ENCODE measurements around the gene CRIP2.

CRIP2 gene

GRCh38 chr14:105484069-105484996 is 9.7 kb downstream of the CRIP2 start:
- H3K4me3 ChIP-seq (ENCODE audit: low read depth, low read length) = no peak overlapping the region
- no peak for DNase-seq (ENCODE audit: low read depth)

GRCh38 chr14:105484997-105485393 is 10.4 kb downstream of the CRIP2 start:
- no peak for DNase-seq (ENCODE audit: low read depth)
- no peak overlapping the region for H3K4me3 ChIP-seq (ENCODE audit: low read depth, low read length)

- H3K4me3 ChIP-seq (ENCODE audit: low read depth, low read length) = no peak overlapping the region
- DNase-seq (ENCODE audit: low read depth) = no peak
These were observed 11.1 kb downstream of the CRIP2 start for GRCh38 chr14:105485739-105486162.

GRCh38 chr14:105486163-105486973 is 11.7 kb downstream of the CRIP2 start, which contains the start of gene CRIP1:
Gene CRIP1 (plus strand): TSS chr14:105486886. CDS start chr14:105487260, 374 bp downstream.
- peak within 1 kb of the TSS; percentile 26 for H3K4me3 ChIP-seq (ENCODE audit: low read depth, low read length)
- no peak for DNase-seq (ENCODE audit: low read depth)

- no peak for DNase-seq (ENCODE audit: low read depth)
- peak overlapping the region; percentile 26 for H3K4me3 ChIP-seq (ENCODE audit: low read depth, low read length)
These were observed 12.4 kb downstream of the CRIP2 start for GRCh38 chr14:105486974-105487448.

DNA sequence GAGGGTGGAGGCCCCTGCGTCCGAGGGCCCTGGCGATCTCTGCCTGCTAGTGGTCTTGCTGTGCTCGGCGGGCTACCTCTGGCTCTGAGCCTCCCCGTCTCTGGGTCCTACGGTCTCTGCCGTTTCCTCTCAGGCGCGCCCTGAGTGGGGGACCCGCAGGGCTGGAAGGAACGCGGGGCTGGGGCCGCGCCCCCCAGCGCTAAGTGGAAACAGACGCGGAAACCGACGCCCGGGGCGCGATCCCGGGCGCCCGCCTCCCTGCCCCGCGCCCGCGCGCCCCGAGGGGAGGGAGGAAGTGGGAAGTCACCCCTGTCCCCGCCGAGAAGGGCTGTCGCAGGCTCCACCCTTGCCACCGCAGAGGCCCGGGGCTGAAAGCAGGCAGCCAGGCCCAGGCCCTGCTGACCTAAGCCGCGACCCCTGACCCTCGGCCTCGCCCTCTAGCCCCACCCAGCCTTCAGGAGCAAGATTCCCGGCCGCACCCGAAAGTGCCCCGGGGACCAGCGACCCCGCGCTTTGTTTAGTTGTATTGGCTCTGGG is 12.9 kb downstream of the CRIP2 start:
- H3K4me3 ChIP-seq (ENCODE audit: low read depth, low read length) = peak overlapping the region; percentile 26
- DNase-seq (ENCODE audit: low read depth) = no peak

- no peak for DNase-seq (ENCODE audit: low read depth)
- H3K4me3 ChIP-seq (ENCODE audit: low read depth, low read length) = no peak overlapping the region
These were observed 13.6 kb downstream of the CRIP2 start for GRCh38 chr14:105487986-105488777.

DNA sequence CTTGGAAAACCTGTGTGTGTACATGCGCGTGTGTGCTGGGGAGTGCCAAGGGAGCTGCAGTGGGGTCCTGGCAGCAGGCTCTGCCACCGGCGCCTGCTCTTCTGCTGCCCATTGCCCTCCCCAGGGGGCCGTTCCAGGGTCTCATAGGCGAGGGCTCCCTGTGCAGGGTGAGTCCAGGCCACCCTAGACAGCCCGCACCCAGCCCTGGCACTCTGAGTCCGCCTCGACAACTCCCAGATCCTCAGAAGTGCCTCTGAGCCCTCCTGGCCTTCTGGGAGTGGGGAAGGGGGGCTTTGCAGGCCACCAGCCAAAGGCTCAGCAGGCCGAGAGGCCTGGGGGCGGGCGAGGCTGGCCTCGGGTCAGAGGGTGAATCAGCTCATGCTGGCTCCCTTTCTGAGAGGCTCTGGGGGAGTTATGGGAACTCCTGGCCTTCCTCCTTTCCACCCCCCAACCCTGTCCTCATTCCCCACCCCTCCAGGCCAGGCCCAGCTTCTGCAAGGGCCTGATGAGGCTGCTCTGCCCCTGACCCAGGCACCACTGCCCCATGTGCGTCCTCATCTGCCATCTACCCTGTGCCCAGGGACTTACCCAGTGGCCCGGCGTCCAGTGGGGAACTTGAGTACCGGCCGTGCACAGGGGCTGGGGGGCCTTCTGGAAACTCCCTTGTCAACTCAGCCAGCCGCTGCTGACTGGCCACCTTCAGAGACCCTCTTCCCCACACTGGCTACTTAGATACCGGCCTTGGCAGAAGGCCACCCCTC is 14.3 kb downstream of the CRIP2 start:
- H3K4me3 ChIP-seq (ENCODE audit: low read depth, low read length) = no peak overlapping the region
- no peak for DNase-seq (ENCODE audit: low read depth)

DNA sequence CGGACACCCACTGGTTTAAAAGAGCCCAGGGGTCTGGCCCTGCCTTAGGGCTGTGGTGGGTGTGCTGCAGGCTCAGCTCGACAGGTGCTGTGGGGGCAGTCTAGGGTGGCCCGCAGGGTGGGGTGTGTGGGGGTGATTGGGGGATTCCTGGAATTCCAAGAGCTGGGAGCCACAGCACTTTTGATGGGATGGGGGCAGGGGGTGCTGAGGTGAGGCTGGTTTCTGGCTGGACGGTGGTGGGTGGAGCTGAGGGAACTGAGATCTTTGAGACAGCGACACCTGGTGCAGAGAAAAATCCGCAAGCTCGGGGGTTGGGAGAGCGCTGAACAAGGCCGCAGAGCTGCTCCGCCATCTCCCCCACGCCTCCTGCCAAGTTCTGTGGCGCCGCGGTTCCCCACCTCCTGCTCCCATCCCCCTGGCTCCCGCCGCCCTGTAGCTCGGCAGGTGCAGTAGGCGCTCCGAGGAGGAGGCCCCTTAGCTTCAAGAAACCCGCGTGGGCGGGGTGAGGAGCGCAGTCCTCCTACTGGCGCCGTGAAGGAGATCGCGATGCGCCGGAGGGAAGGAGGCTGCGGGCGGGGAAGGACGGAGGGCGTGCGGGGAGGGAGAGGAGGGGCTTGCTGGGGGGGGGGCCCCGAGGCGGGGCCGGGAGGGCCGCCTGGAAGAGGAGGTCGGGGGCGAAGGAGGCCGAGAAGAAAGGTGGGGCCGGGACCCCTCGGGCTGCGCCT is 15.1 kb downstream of the CRIP2 start:
- DNase-seq (ENCODE audit: low read depth) = peak; percentile 43
- peak overlapping the region; percentile 68 for H3K4me3 ChIP-seq (ENCODE audit: low read depth, low read length)

DNA sequence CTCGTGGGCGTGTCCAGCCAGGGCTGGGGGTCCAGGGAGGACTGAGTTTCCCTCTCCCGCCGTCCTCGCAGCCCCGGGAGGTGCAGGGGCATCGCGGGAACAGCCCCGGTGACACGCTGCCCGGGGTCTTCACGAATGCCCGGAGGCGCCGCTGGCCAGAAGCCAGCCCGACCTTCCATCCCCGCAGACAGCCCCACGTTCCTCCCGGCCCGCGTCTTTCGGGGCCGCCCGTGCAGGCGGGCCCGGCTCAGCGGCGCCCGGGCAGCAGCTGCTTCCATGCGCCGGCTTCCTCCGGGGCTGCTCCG is 15.6 kb downstream of the CRIP2 start:
- no peak for DNase-seq (ENCODE audit: low read depth)
- peak overlapping the region; percentile 68 for H3K4me3 ChIP-seq (ENCODE audit: low read depth, low read length)

GRCh38 chr14:105490572-105491365 is 16.1 kb downstream of the CRIP2 start, which contains the start of gene TEDC1:
Gene TEDC1 (plus strand): TSS chr14:105491246. CDS start chr14:105491376, 130 bp downstream.
- H3K4me3 ChIP-seq (ENCODE audit: low read depth, low read length) = peak within 1 kb of the TSS; percentile 68
- DNase-seq (ENCODE audit: low read depth) = peak; percentile 100

- peak overlapping the region; percentile 57 for H3K4me3 ChIP-seq (ENCODE audit: low read depth, low read length)
- DNase-seq (ENCODE audit: low read depth) = no peak
These were observed 16.8 kb downstream of the CRIP2 start for GRCh38 chr14:105491366-105491973.

DNA sequence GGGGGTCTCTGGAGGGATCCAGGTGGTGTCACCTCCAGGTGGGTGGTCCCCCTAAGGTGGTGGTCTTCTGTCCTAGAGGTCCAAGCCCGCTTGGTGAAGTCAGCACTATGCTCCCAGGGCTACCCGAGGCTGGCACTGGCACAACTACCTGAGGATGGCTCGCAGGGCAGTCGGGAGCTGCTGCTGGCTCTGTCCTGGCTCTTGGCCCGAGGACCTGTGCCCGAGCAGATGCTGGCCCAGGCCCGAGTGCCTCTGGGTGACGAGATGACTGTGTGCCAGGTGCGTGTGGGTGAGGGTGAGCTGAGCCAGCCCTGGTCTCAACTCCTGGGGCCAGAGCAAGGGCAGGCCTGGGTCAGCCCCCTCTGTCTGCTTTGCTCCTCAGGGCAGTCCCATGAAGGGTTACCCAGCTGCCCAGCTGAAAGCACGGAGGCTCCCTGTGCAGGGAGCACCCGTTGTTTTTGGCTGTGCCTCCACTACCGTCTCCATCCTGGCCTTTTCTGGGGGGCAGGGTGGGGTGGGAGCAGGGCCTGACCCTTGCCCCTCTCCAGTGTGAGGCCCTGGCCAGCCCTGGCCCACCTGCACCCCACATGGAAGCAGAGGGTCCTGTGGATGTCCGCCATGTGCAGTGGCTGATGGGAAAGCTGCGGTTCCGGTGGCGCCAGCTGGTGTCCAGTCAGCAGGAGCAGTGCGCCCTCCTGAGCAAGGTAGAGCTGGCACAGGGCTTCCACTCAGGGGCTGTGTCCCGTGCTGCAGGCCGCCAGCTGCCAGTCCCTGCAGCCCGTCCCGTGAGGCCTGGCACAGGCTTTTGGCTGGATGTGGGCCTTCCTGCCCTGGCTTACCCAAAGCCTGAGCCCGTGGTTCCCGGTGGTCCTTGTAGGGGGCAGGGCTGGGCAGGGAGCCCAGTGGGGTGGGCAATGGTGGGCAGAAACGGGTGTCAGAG is 17.7 kb downstream of the CRIP2 start:
- no peak for DNase-seq (ENCODE audit: low read depth)
- peak overlapping the region; percentile 57 for H3K4me3 ChIP-seq (ENCODE audit: low read depth, low read length)

GRCh38 chr14:105492971-105493871 is 18.6 kb downstream of the CRIP2 start:
- DNase-seq (ENCODE audit: low read depth) = no peak
- H3K4me3 ChIP-seq (ENCODE audit: low read depth, low read length) = no peak overlapping the region

Measured in skeletal muscle cell (primary cell).